COR-L47 (cell line): ENCODE results near the gene MARS1.
"Not testable (repeated sequence)": the region's sequence is repeated elsewhere in the genome, so short reads cannot be mapped to it uniquely, and the experiment has no call there.

Source experiments
- DNase-seq: peaks from one replicate; lab custom pipeline; 2025; lab: John Stamatoyannopoulos, UW

The MARS1 gene

GRCh38 chr12:57551637-57552305 lies 63.9 kb downstream of the MARS1 start:
- no peak for DNase-seq

GRCh38 chr12:57552306-57552651 lies 64.4 kb downstream of the MARS1 start:
- no peak for DNase-seq

GRCh38 chr12:57552835-57553313 lies 65.0 kb downstream of the MARS1 start:
- DNase-seq: no peak

- no peak for DNase-seq
Measured at GRCh38 chr12:57553343-57554202, 65.7 kb downstream of the MARS1 start.

- DNase-seq: no peak
Measured at GRCh38 chr12:57554453-57554852, 66.6 kb downstream of the MARS1 start.

GRCh38 chr12:57554897-57555296 lies 67.0 kb downstream of the MARS1 start:
- no peak for DNase-seq

- no peak for DNase-seq
Measured at GRCh38 chr12:57558864-57559263, 71.0 kb downstream of the MARS1 start.

GRCh38 chr12:57560516-57560915 lies 72.6 kb downstream of the MARS1 start:
- DNase-seq: no peak

GRCh38 chr12:57561117-57561516 lies 73.2 kb downstream of the MARS1 start:
- not testable (repeated sequence) for DNase-seq

GRCh38 chr12:57563358-57563757 lies 75.5 kb downstream of the MARS1 start:
- no peak for DNase-seq

GRCh38 chr12:57564178-57564740 lies 76.4 kb downstream of the MARS1 start:
- no peak for DNase-seq
